ENCODE measurements around the gene CD59.
A peak's percentile ranks its signal among the peaks of the same experiment; 100 is the strongest.

The CD59 gene

GRCh38 chr11:33704240-33705002, 31.8 kb downstream of the CD59 start:
- H3K4me1 ChIP-seq (ENCODE audit: control insufficient read depth, insufficient read depth, low read length, poor library complexity, severe bottlenecking): peaks cover 12% of the 10 kb centered on the region

GRCh38 chr11:33703788-33704187, 32.4 kb downstream of the CD59 start:
- Histone ChIP-seq H3K27ac (ENCODE audit: insufficient read depth, low read length, poor library complexity, severe bottlenecking) (no peak overlapping the region), H3K27me3 (replicated peaks; ENCODE audit: control insufficient read depth, insufficient read depth, low read length, poor library complexity, severe bottlenecking) (no peaks in the 10 kb centered on the region), H3K4me1 (ENCODE audit: control insufficient read depth, insufficient read depth, low read length, poor library complexity, severe bottlenecking) (peaks cover 12% of the 10 kb centered on the region), H3K36me3 (ENCODE audit: control insufficient read depth, insufficient read depth, low read length) (peaks cover 4% of the 10 kb centered on the region), H3K4me3 (ENCODE audit: insufficient read depth, low read depth, low read length, poor library complexity, severe bottlenecking) (no peak overlapping the region), H3K9me3 (ENCODE audit: control insufficient read depth, low read length) (no peaks in the 10 kb centered on the region)
- no peak for DNase-seq

More at GRCh38 chr11:33704240-33705002, 31.8 kb downstream of the CD59 start:
- no peak overlapping the region for H3K27ac ChIP-seq (ENCODE audit: insufficient read depth, low read length, poor library complexity, severe bottlenecking)
- H3K36me3 ChIP-seq (ENCODE audit: control insufficient read depth, insufficient read depth, low read length): peaks cover 11% of the 10 kb centered on the region
- H3K27me3 ChIP-seq (replicated peaks; ENCODE audit: control insufficient read depth, insufficient read depth, low read length, poor library complexity, severe bottlenecking): no peaks in the 10 kb centered on the region
- H3K9me3 ChIP-seq (ENCODE audit: control insufficient read depth, low read length): no peaks in the 10 kb centered on the region
- H3K4me3 ChIP-seq (ENCODE audit: insufficient read depth, low read depth, low read length, poor library complexity, severe bottlenecking): no peak overlapping the region
- DNase-seq: no peak

GRCh38 chr11:33703234-33703633, 33.0 kb downstream of the CD59 start:
- no peaks in the 10 kb centered on the region for H3K27me3 ChIP-seq (replicated peaks; ENCODE audit: control insufficient read depth, insufficient read depth, low read length, poor library complexity, severe bottlenecking)
- no peak overlapping the region for H3K4me3 ChIP-seq (ENCODE audit: insufficient read depth, low read depth, low read length, poor library complexity, severe bottlenecking)
- H3K27ac ChIP-seq (ENCODE audit: insufficient read depth, low read length, poor library complexity, severe bottlenecking): no peak overlapping the region
- H3K9me3 ChIP-seq (ENCODE audit: control insufficient read depth, low read length): no peaks in the 10 kb centered on the region
- peaks cover 12% of the 10 kb centered on the region for H3K4me1 ChIP-seq (ENCODE audit: control insufficient read depth, insufficient read depth, low read length, poor library complexity, severe bottlenecking)
- H3K36me3 ChIP-seq (ENCODE audit: control insufficient read depth, insufficient read depth, low read length): no peaks in the 10 kb centered on the region
- no peak for DNase-seq

- Histone ChIP-seq H3K36me3 (ENCODE audit: control insufficient read depth, insufficient read depth, low read length) (no peaks in the 10 kb centered on the region), H3K9me3 (ENCODE audit: control insufficient read depth, low read length) (no peaks in the 10 kb centered on the region), H3K4me3 (ENCODE audit: insufficient read depth, low read depth, low read length, poor library complexity, severe bottlenecking) (peak overlapping the region; percentile 63), H3K27ac (ENCODE audit: insufficient read depth, low read length, poor library complexity, severe bottlenecking) (no peak overlapping the region), H3K4me1 (ENCODE audit: control insufficient read depth, insufficient read depth, low read length, poor library complexity, severe bottlenecking) (peaks cover 12% of the 10 kb centered on the region), H3K27me3 (replicated peaks; ENCODE audit: control insufficient read depth, insufficient read depth, low read length, poor library complexity, severe bottlenecking) (no peaks in the 10 kb centered on the region)
- no peak for DNase-seq
These were observed 34.7 kb downstream of the CD59 start for GRCh38 chr11:33701302-33702230.

- Histone ChIP-seq H3K4me1 (ENCODE audit: control insufficient read depth, insufficient read depth, low read length, poor library complexity, severe bottlenecking) (peaks cover 12% of the 10 kb centered on the region), H3K4me3 (ENCODE audit: insufficient read depth, low read depth, low read length, poor library complexity, severe bottlenecking) (peak within 1 kb of the TSS; percentile 63)
- DNase-seq: peak; percentile 90 to 92 (median 91)
These were observed 35.5 kb downstream of the CD59 start, which contains the start of gene C11orf91 for GRCh38 chr11:33700502-33701271. Gene C11orf91 (minus strand): TSS chr11:33700826. CDS start chr11:33700740, 86 bp downstream.

GRCh38 chr11:33700063-33700501, 36.1 kb downstream of the CD59 start:
- Histone ChIP-seq H3K36me3 (ENCODE audit: control insufficient read depth, insufficient read depth, low read length) (no peaks in the 10 kb centered on the region), H3K27ac (ENCODE audit: insufficient read depth, low read length, poor library complexity, severe bottlenecking) (no peak overlapping the region), H3K27me3 (replicated peaks; ENCODE audit: control insufficient read depth, insufficient read depth, low read length, poor library complexity, severe bottlenecking) (no peaks in the 10 kb centered on the region), H3K4me3 (ENCODE audit: insufficient read depth, low read depth, low read length, poor library complexity, severe bottlenecking) (peak overlapping the region; percentile 63), H3K4me1 (ENCODE audit: control insufficient read depth, insufficient read depth, low read length, poor library complexity, severe bottlenecking) (peaks cover 12% of the 10 kb centered on the region), H3K9me3 (ENCODE audit: control insufficient read depth, low read length) (no peaks in the 10 kb centered on the region)
- DNase-seq: no peak

More at GRCh38 chr11:33700502-33701271, 35.5 kb downstream of the CD59 start, which contains the start of gene C11orf91:
- H3K27ac ChIP-seq (ENCODE audit: insufficient read depth, low read length, poor library complexity, severe bottlenecking): no peak within 1 kb of the TSS
- H3K36me3 ChIP-seq (ENCODE audit: control insufficient read depth, insufficient read depth, low read length): no peaks in the 10 kb centered on the region
- no peaks in the 10 kb centered on the region for H3K9me3 ChIP-seq (ENCODE audit: control insufficient read depth, low read length)
- H3K27me3 ChIP-seq (replicated peaks; ENCODE audit: control insufficient read depth, insufficient read depth, low read length, poor library complexity, severe bottlenecking): no peaks in the 10 kb centered on the region

- H3K4me1 ChIP-seq (ENCODE audit: control insufficient read depth, insufficient read depth, low read length, poor library complexity, severe bottlenecking): peaks cover 12% of the 10 kb centered on the region
- no peak overlapping the region for H3K4me3 ChIP-seq (ENCODE audit: insufficient read depth, low read depth, low read length, poor library complexity, severe bottlenecking)
- H3K36me3 ChIP-seq (ENCODE audit: control insufficient read depth, insufficient read depth, low read length): no peaks in the 10 kb centered on the region
- H3K9me3 ChIP-seq (ENCODE audit: control insufficient read depth, low read length): no peaks in the 10 kb centered on the region
- no peak for DNase-seq
- no peaks in the 10 kb centered on the region for H3K27me3 ChIP-seq (replicated peaks; ENCODE audit: control insufficient read depth, insufficient read depth, low read length, poor library complexity, severe bottlenecking)
- no peak overlapping the region for H3K27ac ChIP-seq (ENCODE audit: insufficient read depth, low read length, poor library complexity, severe bottlenecking)
These were observed 36.6 kb downstream of the CD59 start for GRCh38 chr11:33699515-33700062.

GRCh38 chr11:33698921-33699320, 37.3 kb downstream of the CD59 start:
- Histone ChIP-seq H3K27ac (ENCODE audit: insufficient read depth, low read length, poor library complexity, severe bottlenecking) (no peak overlapping the region), H3K36me3 (ENCODE audit: control insufficient read depth, insufficient read depth, low read length) (no peaks in the 10 kb centered on the region), H3K27me3 (replicated peaks; ENCODE audit: control insufficient read depth, insufficient read depth, low read length, poor library complexity, severe bottlenecking) (no peaks in the 10 kb centered on the region), H3K9me3 (ENCODE audit: control insufficient read depth, low read length) (no peaks in the 10 kb centered on the region), H3K4me3 (ENCODE audit: insufficient read depth, low read depth, low read length, poor library complexity, severe bottlenecking) (no peak overlapping the region), H3K4me1 (ENCODE audit: control insufficient read depth, insufficient read depth, low read length, poor library complexity, severe bottlenecking) (peaks cover 12% of the 10 kb centered on the region)
- DNase-seq: no peak

GRCh38 chr11:33697997-33698396, 38.2 kb downstream of the CD59 start:
- no peak overlapping the region for H3K27ac ChIP-seq (ENCODE audit: insufficient read depth, low read length, poor library complexity, severe bottlenecking)
- DNase-seq: no peak
- peaks cover 12% of the 10 kb centered on the region for H3K4me1 ChIP-seq (ENCODE audit: control insufficient read depth, insufficient read depth, low read length, poor library complexity, severe bottlenecking)

More at GRCh38 chr11:33697997-33698396, 38.2 kb downstream of the CD59 start:
- Histone ChIP-seq H3K9me3 (ENCODE audit: control insufficient read depth, low read length) (no peaks in the 10 kb centered on the region), H3K36me3 (ENCODE audit: control insufficient read depth, insufficient read depth, low read length) (no peaks in the 10 kb centered on the region), H3K4me3 (ENCODE audit: insufficient read depth, low read depth, low read length, poor library complexity, severe bottlenecking) (no peak overlapping the region), H3K27me3 (replicated peaks; ENCODE audit: control insufficient read depth, insufficient read depth, low read length, poor library complexity, severe bottlenecking) (no peaks in the 10 kb centered on the region)
